K562 (cell line): ENCODE data around the gene TAC3. TPM values are rescaled to one million over a fixed set of nuclear protein-coding genes. Genes with fewer than 3 reads are reported as not detected.

Experiments used
- ATAC-seq: fragments of 200-7000 bp; cut with Tn5 transposase; 3 replicates; pipeline ENCODE4 v1.9.1; 2020; ENCODE audit warnings: moderate library complexity
- BruUV-seq: library from RNA; stranded (reverse); fragments of 400-500 nt; replicated peaks from 2 replicates; lab custom pipeline; 2021; lab: Mats Ljungman, UMichigan
- CTCF ChIA-PET: fragments of 300-600 bp; formaldehyde crosslinking; extraction: SDS; loops from one replicate; lab custom pipeline; 2021; ENCODE audit warnings: low intra/inter-chr PET ratio; lab: Yijun Ruan, JAX
- POLR2A ChIA-PET: fragments of 300-600, 350-650 bp; sonication (Branson Sonifier 250); formaldehyde crosslinking; extraction: SDS; loops from one replicate; lab custom pipeline; 2021; ENCODE audit warnings: antibody characterized with exemption, inconsistent platforms; lab: Yijun Ruan, JAX
- DNase-seq, 4 experiments: peaks; one replicate each; pipeline versions ENCODE4 v3.0.0 to v3.0.0-alpha.2; 2011 to 2018; ENCODE audit warnings: low spot score in 3 of 4, mixed read lengths in 3 of 4; ENCODE audit errors: extremely low read depth in 1 of 4
- FAIRE-seq: peaks from 2 replicates; lab custom pipeline; 2011; peaks lifted over from hg19 to GRCh38; lab: Jason Lieb, UNC
- H2AFZ ChIP-seq: 2 replicates; pipeline ENCODE4 v1.6.0; 2011; ENCODE audit warnings: low read depth, low read length, control low read depth, inconsistent platforms
- H3K27ac ChIP-seq: fragments of 200-600 bp; 3 replicates; pipeline ENCODE4 v1.8.0; 2011; ENCODE audit warnings: low read depth, mild to moderate bottlenecking, control low read depth, inconsistent platforms, low read length, moderate library complexity, mixed read lengths; ENCODE audit errors: extremely low read depth
- H3K27me3 ChIP-seq, 2 experiments: fragments of 300-600 bp in 1 of 2; 2 replicates in 1 of 2; 3 replicates in 1 of 2; pipeline versions ENCODE4 v1.6.0 to v1.8.0; 2011; ENCODE audit warnings: inconsistent platforms in 2 of 2, low read length in 2 of 2, mild to moderate bottlenecking in 1 of 2, mixed read lengths in 1 of 2, moderate library complexity in 1 of 2; ENCODE audit not compliant: control insufficient read depth in 2 of 2, insufficient read depth in 2 of 2
- H3K36me3 ChIP-seq: fragments of 300-600 bp; 3 replicates; pipeline ENCODE4 v1.8.0; 2011; ENCODE audit warnings: mild to moderate bottlenecking, low read length, inconsistent platforms; ENCODE audit not compliant: control insufficient read depth, insufficient read depth
- H3K4me1 ChIP-seq, 2 experiments: fragments of 200-600 bp in 1 of 2; replicated peaks in 1 of 2; 2 replicates in 1 of 2; 3 replicates in 1 of 2; pipeline versions ENCODE4 v1.5.1 to v1.8.0; 2011; ENCODE audit warnings: inconsistent platforms in 2 of 2, low read length in 2 of 2, mild to moderate bottlenecking in 1 of 2, mixed read lengths in 1 of 2, moderate library complexity in 1 of 2; ENCODE audit not compliant: control insufficient read depth in 2 of 2, insufficient read depth in 2 of 2
- H3K4me2 ChIP-seq: 2 replicates; pipeline ENCODE4 v1.6.1; 2011; ENCODE audit warnings: low read length, control low read depth, inconsistent platforms, mixed read lengths; ENCODE audit not compliant: insufficient read depth
- H3K4me3 ChIP-seq: fragments of 200-600 bp; sonication (generic), shearing (Covaris generic); 2 replicates; pipeline ENCODE4 v1.5.1; 2016; ENCODE audit warnings: control low read depth, inconsistent platforms
- H3K79me2 ChIP-seq: fragments of 200-600 bp; 3 replicates; pipeline ENCODE4 v1.8.0; 2011; ENCODE audit warnings: low read length, inconsistent platforms; ENCODE audit not compliant: control insufficient read depth, insufficient read depth
- H3K9ac ChIP-seq, 2 experiments: 2 replicates each; pipeline versions ENCODE4 v1.6.0 to v1.6.1; 2011; ENCODE audit warnings: low read depth in 2 of 2, low read length in 2 of 2, control low read depth in 1 of 2, inconsistent platforms in 1 of 2, mild to moderate bottlenecking in 1 of 2, mixed read lengths in 1 of 2; ENCODE audit not compliant: insufficient read depth in 1 of 2
- H3K9me1 ChIP-seq: one replicate; pipeline ENCODE4 v1.6.0; 2011; ENCODE audit warnings: inconsistent platforms, mild to moderate bottlenecking, low read length, moderate library complexity; ENCODE audit not compliant: control insufficient read depth, insufficient read depth
- H3K9me3 ChIP-seq: replicated peaks from 2 replicates; pipeline ENCODE4 v1.5.1; 2011; ENCODE audit warnings: low read depth, low read length, inconsistent platforms; ENCODE audit not compliant: control insufficient read depth, insufficient read depth
- H4K20me1 ChIP-seq: replicated peaks from 2 replicates; pipeline ENCODE4 v1.6.1; 2011; ENCODE audit warnings: low read length, inconsistent platforms, mixed read lengths; ENCODE audit not compliant: control insufficient read depth, insufficient read depth
- AFF1 ChIP-seq, 2 experiments: fragments of 450-650 bp; IDR thresholded peaks; 2 replicates each; pipeline ENCODE4 v1.6.1; 2018; ENCODE audit warnings: mild to moderate bottlenecking in 2 of 2, low read depth in 1 of 2; ENCODE audit not compliant: partially characterized antibody in 2 of 2
- CREB1 ChIP-seq, 2 experiments: sonication (generic) in 1 of 2; formaldehyde crosslinking in 1 of 2; IDR thresholded peaks; 2 replicates each; pipeline versions ENCODE4 v1.6.1 to v1.8.0; 2012 to 2022; ENCODE audit warnings: inconsistent platforms in 1 of 2, mild to moderate bottlenecking in 1 of 2, missing genetic modification reagents in 1 of 2, moderate library complexity in 1 of 2
- JUNB ChIP-seq: fragments of 450-650 bp; formaldehyde crosslinking; conservative IDR thresholded peaks from 2 replicates; pipeline ENCODE4 v1.4.0; 2020; ENCODE audit warnings: mild to moderate bottlenecking
- KHSRP ChIP-seq: fragments of 450-650 bp; IDR thresholded peaks from 2 replicates; pipeline ENCODE4 v1.6.1; 2017
- MAZ ChIP-seq, 2 experiments: fragments of 450-650 bp in 1 of 2; sonication (generic) in 1 of 2; formaldehyde crosslinking; IDR thresholded peaks in 1 of 2; conservative IDR thresholded peaks in 1 of 2; 2 replicates each; pipeline versions ENCODE4 v1.4.0 to v1.5.0; 2020; ENCODE audit warnings: mild to moderate bottlenecking in 1 of 2, missing genetic modification reagents in 1 of 2
- PHB ChIP-seq: fragments of 250-450 bp; sonication (Bioruptor Pico); IDR thresholded peaks from 2 replicates; pipeline ENCODE4 v1.5.0; 2021
- SNRNP70 ChIP-seq: fragments of 200-400 bp; formaldehyde crosslinking; optimal IDR thresholded peaks from 2 replicates; pipeline ENCODE3; 2017; ENCODE audit warnings: low read depth, low read length
- ZNF24 ChIP-seq: fragments of 450-650 bp; IDR thresholded peaks from 2 replicates; pipeline ENCODE4 v1.6.1; 2016
- ZNF277 ChIP-seq: fragments of 250-450 bp; sonication (Bioruptor Pico); IDR thresholded peaks from 2 replicates; pipeline ENCODE4 v1.8.0; 2022; ENCODE audit warnings: inconsistent platforms, mild to moderate bottlenecking, moderate library complexity, borderline replicate concordance
- ZNF347 ChIP-seq: fragments of 450-650 bp; formaldehyde crosslinking; IDR thresholded peaks from 2 replicates; pipeline ENCODE4 v1.4.0; 2020; ENCODE audit warnings: low read depth, mild to moderate bottlenecking, moderate library complexity
- ZNF511 ChIP-seq: sonication (generic); formaldehyde crosslinking; IDR thresholded peaks from 2 replicates; pipeline ENCODE4 v1.8.0; 2022; ENCODE audit warnings: mild to moderate bottlenecking, missing genetic modification reagents
- WGBS: fragments of 100-300 bp; shearing (Covaris generic); methylation state at CpG from one replicate; pipeline ENCODE4 v1.1.6; 2016; ENCODE audit warnings: low coverage, mixed read lengths; ENCODE audit not compliant: insufficient coverage; ENCODE audit errors: missing lambda C conversion rate; 5-methylcytosine and 5-hydroxymethylcytosine counted together
- in situ Hi-C: fragments of 300-500 bp; cut with MboI; formaldehyde crosslinking; loops from 4 replicates; pipeline ENCODE4 v1.15.0; 2018; ENCODE audit warnings: inconsistent platforms, mixed read lengths
- intact Hi-C: fragments of 100-400 bp; cut with micrococcal nuclease; formaldehyde crosslinking; loops from 2 replicates; pipeline ENCODE4 v1.14.2; 2022
- polyA plus RNA-seq, 8 experiments: library from polyadenylated mRNA; depleted of rRNA in 4 of 8; stranded (reverse) in 5 of 8; unstranded in 3 of 8; fragments of >200 nt; fragmentation: Nextera tagmentation in 2 of 8; fragmentation: Illumina TruSeq in 1 of 8; extraction: Ambion mirVana in 2 of 8; extraction: Trizol in 1 of 8; gene quantifications; 2 replicates each; pipeline versions ENCODE4 v1.2.1 to v1.2.3, GENCODE V29; 2011 to 2014; ENCODE audit warnings: inconsistent platforms in 1 of 8, missing spikeins in 1 of 8
- total RNA-seq, 7 experiments: library from RNA; depleted of rRNA in 6 of 7; stranded (reverse); fragments of >200 nt in 6 of 7; fragmentation: Illumina TruSeq in 2 of 7; extraction: Trizol in 2 of 7; gene quantifications; 2 replicates each; pipeline versions ENCODE4 v1.2.1 to v1.2.3, GENCODE V29; 2011 to 2021; ENCODE audit warnings: low replicate concordance in 1 of 7
- TF ChIP-seq, protein P1 (sequence below): fragments of 450-650 bp; formaldehyde crosslinking; IDR thresholded peaks from 2 replicates; pipeline ENCODE4 v1.4.0; 2020; ENCODE audit warnings: mild to moderate bottlenecking, moderate library complexity

Gene TAC3
- total and polyA plus RNA-seq, 9 of the 15 experiments (the other 6 are each of a cell fraction or from before 2014, with no cell fraction given): 0.29 to 2.8 (median 1.4) TPM

- BruUV-seq: no TSS peak
- peaks cover 19 to 41% of the 10 kb centered on the region in 2 experiments; a peak in 4 of 5 replicates for H3K4me1 ChIP-seq
- in situ Hi-C loops (loop anchor here (5.0 kb wide), 1 partner anchor 106 kb away; the partner anchor contains the start of gene STAT6), intact Hi-C loops (loop anchor here (2.0 to 10.0 kb wide), 2 partner anchors 17 to 371 kb away; partner anchors contain the start of gene BAZ2A)
- ChIA-PET CTCF (interaction anchor here (0.6 to 5.1 kb wide), 6 partner anchors 56 to 249 kb away, joined by 3 to 63 read pairs (median 7); partner anchors contain the start of gene HSD17B6), POLR2A (no interaction called here)
- H3K27ac ChIP-seq: peak within 1 kb of the TSS; percentile 62
- peak within 1 kb of the TSS; percentile 73 to 92 for H3K9ac ChIP-seq
- ATAC-seq (peak; percentile 83), DNase-seq (peak; percentile 74 to 96 (median 96)), FAIRE-seq (no peak)
- H3K4me3 ChIP-seq: peak within 1 kb of the TSS; percentile 94
- peaks cover 34% of the 10 kb centered on the region for H3K79me2 ChIP-seq
- H3K9me3 ChIP-seq: no peaks in the 10 kb centered on the region
- WGBS: 2% methylated on average over 28 of the region's 94 CpGs
- H4K20me1 ChIP-seq: no peaks in the 10 kb centered on the region; the same call in 1 of the 2 replicates
- no peaks in the 10 kb centered on the region for H3K27me3 ChIP-seq
- H3K4me2 ChIP-seq: peak within 1 kb of the TSS; percentile 79
- H3K9me1 ChIP-seq: peaks cover 3% of the 10 kb centered on the region
- peaks cover 37% of the 10 kb centered on the region for H3K36me3 ChIP-seq
- H2AFZ ChIP-seq: peak within 1 kb of the TSS; percentile 84
- TF ChIP-seq ZNF347 (CRISPR knock-in tag): no peak
- no peak for TF ChIP-seq CREB1 (IDR thresholded peaks at IDR 0.05)
- TF ChIP-seq CREB1 (CRISPR knock-in tag; IDR thresholded peaks at IDR 0.05): no peak
- TF ChIP-seq ZNF24: no peak
- no peak for TF ChIP-seq AFF1 (IDR thresholded peaks at IDR 0.05; ENCODE audit: low read depth in 1 of 2, partially characterized antibody in 2 of 2)
- TF ChIP-seq MAZ (CRISPR knock-in tag; conservative IDR thresholded peaks at IDR 0.05 in 1 of 2, IDR thresholded peaks at IDR 0.05 in 1 of 2): peak; percentile 37 to 45; a peak in 2 of 4 replicates
- no peak for TF ChIP-seq KHSRP
- no peak for TF ChIP-seq PHB (CRISPR knock-in tag)
- no peak for TF ChIP-seq ZNF511 (CRISPR knock-in tag)
- TF ChIP-seq ZNF277 (CRISPR knock-in tag): no peak
- TF ChIP-seq, protein P1, sequence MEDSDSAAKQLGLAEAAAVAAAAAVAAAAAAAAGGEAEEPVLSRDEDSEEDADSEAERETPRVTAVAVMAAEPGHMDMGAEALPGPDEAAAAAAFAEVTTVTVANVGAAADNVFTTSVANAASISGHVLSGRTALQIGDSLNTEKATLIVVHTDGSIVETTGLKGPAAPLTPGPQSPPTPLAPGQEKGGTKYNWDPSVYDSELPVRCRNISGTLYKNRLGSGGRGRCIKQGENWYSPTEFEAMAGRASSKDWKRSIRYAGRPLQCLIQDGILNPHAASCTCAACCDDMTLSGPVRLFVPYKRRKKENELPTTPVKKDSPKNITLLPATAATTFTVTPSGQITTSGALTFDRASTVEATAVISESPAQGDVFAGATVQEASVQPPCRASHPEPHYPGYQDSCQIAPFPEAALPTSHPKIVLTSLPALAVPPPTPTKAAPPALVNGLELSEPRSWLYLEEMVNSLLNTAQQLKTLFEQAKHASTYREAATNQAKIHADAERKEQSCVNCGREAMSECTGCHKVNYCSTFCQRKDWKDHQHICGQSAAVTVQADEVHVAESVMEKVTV (CRISPR knock-in tag): no peak
- no peak for TF ChIP-seq JUNB
- TF ChIP-seq SNRNP70: no peak
These were observed 10.1 kb downstream of the TAC3 start, which contains the start of gene ZBTB39 for GRCh38 chr12:57005980-57006808. Gene ZBTB39, minus strand, starts transcription at chr12:57006546. Its CDS starts 1,629 bp downstream, at chr12:57004917.
